HS-5 (cell line): ENCODE measurements around the gene CDC14B.
A peak's percentile ranks its signal among the peaks of the same experiment; 100 is the strongest.

Experiments used
- DNase-seq: peaks from one replicate; pipeline ENCODE4 v3.0.0-alpha.2; 2012; ENCODE audit warnings: low read depth

CDC14B gene

GRCh38 chr9:96483733-96484390 is 135.8 kb downstream of the CDC14B start:
- DNase-seq, result no peak

GRCh38 chr9:96483197-96483596 is 136.4 kb downstream of the CDC14B start:
- no peak for DNase-seq

DNA sequence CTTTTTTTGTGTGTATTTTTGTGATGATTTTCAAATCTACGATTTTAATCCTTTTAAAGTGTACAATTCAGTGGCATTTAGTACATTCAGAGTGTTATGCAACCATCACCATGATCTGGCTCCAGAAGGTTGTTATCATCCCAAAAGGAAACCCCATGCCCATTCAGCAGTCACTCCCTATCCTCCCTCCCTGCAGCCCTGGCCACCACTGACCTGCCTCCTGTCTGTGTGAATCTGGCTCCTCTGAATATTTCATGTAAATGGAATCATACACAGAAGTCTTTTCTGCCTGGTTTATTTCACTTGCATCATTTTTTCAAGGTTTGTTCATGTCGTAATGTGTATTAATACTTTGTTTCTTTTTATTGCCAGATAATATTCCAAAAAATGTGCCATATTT is 137.2 kb downstream of the CDC14B start:
- no peak for DNase-seq

GRCh38 chr9:96480736-96481135 is 138.9 kb downstream of the CDC14B start:
- no peak for DNase-seq

DNA sequence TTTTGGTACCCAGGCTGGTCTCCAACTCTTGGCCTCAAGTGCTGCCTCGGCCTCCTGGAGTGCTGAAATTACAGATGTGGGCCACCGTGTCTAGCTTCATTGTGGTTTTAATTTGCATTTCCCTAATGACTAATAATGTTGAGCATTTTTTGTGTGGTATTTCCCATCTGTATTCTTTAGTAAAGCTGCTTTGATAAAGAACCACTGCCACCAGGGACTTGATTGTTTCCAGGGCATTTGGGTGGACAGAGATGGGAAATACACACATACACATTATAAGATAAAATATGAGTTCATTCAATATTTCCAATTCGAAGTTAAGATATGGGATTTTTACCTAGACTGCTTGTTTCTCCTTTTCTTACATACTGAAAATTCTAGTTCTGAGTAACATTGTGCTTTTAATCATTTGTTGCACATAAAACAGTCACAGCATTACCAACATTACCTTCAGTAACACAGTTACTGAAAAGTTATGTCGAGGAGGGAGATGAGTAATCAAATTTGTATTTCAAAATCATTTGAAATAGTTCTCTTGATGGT is 140.7 kb downstream of the CDC14B start:
- DNase-seq, result peak; percentile 57

DNA sequence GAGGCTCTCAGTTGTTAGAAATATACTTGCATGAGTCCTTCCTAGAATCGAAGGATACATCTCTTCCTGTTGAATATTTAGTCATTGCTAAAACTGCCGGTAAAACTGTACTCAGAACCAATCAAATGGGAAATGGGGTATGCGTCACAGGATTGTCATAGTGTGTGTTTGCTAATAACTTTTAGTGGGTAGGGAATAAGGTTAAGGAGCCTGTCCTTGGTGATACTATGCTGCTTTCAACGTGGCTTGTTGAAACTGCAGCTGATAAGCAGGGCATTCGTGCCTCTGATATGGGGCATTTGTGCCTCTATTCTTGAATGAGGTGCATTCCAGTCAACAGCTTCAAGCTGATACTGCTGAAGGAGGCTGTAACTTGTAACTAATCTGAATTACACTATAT is 143.1 kb downstream of the CDC14B start:
- no peak for DNase-seq

DNA sequence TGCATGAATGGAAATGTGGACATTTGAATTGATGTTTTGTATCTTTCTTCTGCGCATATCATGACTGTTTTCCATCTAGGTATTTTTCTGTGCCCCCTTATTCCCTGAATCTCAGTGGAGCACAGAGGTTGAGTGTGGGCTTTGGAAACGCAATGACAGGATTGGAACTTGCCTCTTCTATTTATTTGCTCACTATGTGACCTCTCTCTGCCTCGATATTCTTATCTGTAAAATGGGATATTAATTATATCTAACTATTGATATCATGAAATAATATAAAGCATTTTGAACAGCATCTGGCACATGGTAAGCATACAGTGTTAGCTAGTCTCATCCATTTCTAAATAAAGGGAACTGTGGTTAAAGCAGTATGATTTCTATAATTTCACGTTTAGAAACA is 143.6 kb downstream of the CDC14B start:
- DNase-seq, result no peak

- no peak for DNase-seq
Observed at GRCh38 chr9:96467784-96468183, 151.9 kb downstream of the CDC14B start.

GRCh38 chr9:96464426-96464825 is 155.2 kb downstream of the CDC14B start:
- no peak for DNase-seq

GRCh38 chr9:96462541-96462940 is 157.1 kb downstream of the CDC14B start:
- DNase-seq, result no peak

GRCh38 chr9:96461336-96461735 is 158.3 kb downstream of the CDC14B start:
- DNase-seq, result no peak

DNA sequence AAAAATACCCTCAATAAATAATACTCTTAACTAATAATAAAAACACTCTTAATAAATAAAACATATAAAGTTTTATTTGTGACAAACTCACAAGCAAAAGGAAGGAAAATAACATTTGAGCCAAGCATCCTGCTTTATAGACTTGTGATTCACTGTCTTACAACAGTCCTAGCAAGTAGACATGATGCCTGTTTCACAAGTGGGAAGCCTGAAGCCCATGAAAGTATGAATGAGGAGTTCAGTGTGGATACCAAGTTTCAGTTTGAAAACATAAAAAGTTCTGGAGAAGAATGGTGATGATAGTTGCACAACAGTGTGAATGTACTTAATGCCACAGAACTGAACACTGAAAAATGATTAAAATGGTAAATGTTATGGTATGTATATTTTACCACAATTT is 158.8 kb downstream of the CDC14B start:
- DNase-seq, result no peak

- no peak for DNase-seq
Observed at GRCh38 chr9:96460470-96460869, 159.2 kb downstream of the CDC14B start.

GRCh38 chr9:96459268-96460007 is 160.2 kb downstream of the CDC14B start:
- no peak for DNase-seq

DNA sequence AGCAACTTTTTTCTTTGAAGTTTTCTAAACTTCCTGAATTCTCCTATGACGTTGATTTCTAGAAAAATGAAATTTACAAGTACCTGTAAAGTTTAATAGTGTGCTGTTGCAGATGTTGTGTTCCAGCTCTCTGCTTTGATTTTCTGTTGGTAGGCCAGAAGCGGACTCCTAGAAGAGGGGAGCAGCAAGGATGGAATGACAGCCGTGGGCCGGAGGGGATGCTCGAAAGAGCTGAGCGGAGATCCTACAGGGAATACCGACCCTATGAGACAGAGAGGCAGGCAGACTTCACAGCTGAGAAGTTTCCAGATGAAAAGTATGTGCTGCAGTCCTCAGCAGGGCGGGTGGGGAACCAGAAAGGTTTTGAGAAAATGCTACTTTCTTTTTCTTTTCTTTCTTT is 161.4 kb downstream of the CDC14B start:
- DNase-seq, result no peak

DNA sequence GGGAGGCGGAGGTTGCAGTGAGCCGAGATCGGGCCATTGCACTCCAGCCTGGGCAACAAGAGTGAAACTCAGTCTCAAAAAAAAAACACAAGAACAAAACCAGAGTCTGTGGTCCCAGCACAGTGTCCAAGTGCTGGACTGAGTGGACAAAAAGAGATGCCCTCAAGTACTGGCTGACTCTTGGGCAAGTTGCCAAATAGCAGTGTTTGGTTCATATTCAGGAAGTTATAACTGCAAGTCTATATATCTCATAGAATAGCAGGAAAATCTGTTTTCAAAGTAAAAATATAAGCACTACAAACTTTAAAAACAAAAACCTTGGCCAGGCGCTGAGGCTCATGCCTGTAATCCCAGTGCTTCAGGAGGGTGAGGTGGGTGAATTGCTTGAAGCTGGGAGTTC is 162.4 kb downstream of the CDC14B start:
- DNase-seq, result no peak

DNA sequence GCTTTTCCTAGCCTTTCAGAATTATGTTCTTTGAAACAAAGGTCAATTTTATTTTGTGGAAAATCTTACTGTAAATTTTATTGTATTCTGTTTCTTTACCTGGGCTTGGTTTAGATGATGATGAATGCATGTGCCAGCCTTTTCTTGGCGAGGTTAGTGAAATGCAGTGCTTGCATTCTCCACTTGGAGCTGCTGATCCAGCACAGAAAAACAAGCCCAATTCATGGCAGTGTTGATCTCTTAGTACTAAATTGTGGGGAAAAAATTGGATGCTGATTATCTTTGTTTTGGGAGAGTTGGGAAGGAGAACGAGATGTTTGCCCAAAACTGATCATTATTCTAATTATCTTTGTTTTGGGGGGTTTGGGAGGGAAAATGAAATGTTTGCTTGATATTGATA is 166.0 kb downstream of the CDC14B start:
- no peak for DNase-seq

GRCh38 chr9:96450613-96451528 is 168.8 kb downstream of the CDC14B start:
- no peak for DNase-seq
